CD8-positive, alpha-beta memory T cell (primary cell): Measurements from ENCODE around the gene ACER2. TPM values are rescaled to one million over a fixed set of nuclear protein-coding genes. Genes with fewer than 3 reads are reported as not detected.

Experiments used
- CTCF ChIA-PET: fragments of 350-600 bp; sonication (Branson Sonifier 250); formaldehyde crosslinking; loops from one replicate; lab custom pipeline; 2021; ENCODE audit warnings: antibody characterized with exemption; lab: Charles Lee
- POLR2A ChIA-PET: fragments of 350-600 bp; sonication (Branson Sonifier 250); formaldehyde crosslinking; loops from one replicate; lab custom pipeline; 2021; ENCODE audit warnings: antibody characterized with exemption; lab: Charles Lee
- DNase-seq, 5 donors: peaks; one replicate each; pipeline versions ENCODE4 v3.0.0 to v3.0.0-alpha.2; 2020 to 2022; ENCODE audit warnings: mixed read lengths in 1 of 5
- H3K27ac ChIP-seq: one replicate; pipeline ENCODE4 v1.7.0; 2013; ENCODE audit warnings: low read depth, mild to moderate bottlenecking, low read length, moderate library complexity
- H3K27me3 ChIP-seq: 2 replicates; pipeline ENCODE4 v1.7.0; 2013; ENCODE audit warnings: low read length, mild to moderate bottlenecking; ENCODE audit not compliant: insufficient read depth, poor library complexity, severe bottlenecking
- H3K36me3 ChIP-seq: 2 replicates; pipeline ENCODE4 v1.7.0; 2013; ENCODE audit warnings: mild to moderate bottlenecking, low read length, moderate library complexity; ENCODE audit not compliant: insufficient read depth
- H3K4me1 ChIP-seq: 2 replicates; pipeline ENCODE4 v1.7.0; 2013; ENCODE audit warnings: mild to moderate bottlenecking, low read length, moderate library complexity; ENCODE audit not compliant: insufficient read depth
- H3K4me3 ChIP-seq: 2 replicates; pipeline ENCODE4 v1.7.0; 2013; ENCODE audit warnings: mild to moderate bottlenecking, low read length
- H3K9me3 ChIP-seq: 2 replicates; pipeline ENCODE4 v1.7.0; 2013; ENCODE audit warnings: mild to moderate bottlenecking, low read length
- H3K27ac Mint-ChIP-seq, 8 donors: one replicate each; pipeline ENCODE4 v1.8.0; 2020 to 2021; ENCODE audit warnings: mixed read lengths in 8 of 8, mild to moderate bottlenecking in 6 of 8, inconsistent platforms in 3 of 8, moderate library complexity in 3 of 8
- H3K27me3 Mint-ChIP-seq, 2 donors: one replicate each; pipeline ENCODE4 v1.8.0; 2020 to 2021; ENCODE audit warnings: mixed read lengths in 2 of 2, mild to moderate bottlenecking in 1 of 2, moderate library complexity in 1 of 2
- H3K36me3 Mint-ChIP-seq, 3 donors: one replicate each; pipeline ENCODE4 v1.8.0; 2020 to 2021; ENCODE audit warnings: mixed read lengths in 3 of 3, inconsistent platforms in 1 of 3, mild to moderate bottlenecking in 1 of 3
- H3K4me1 Mint-ChIP-seq, 3 donors: one replicate each; pipeline ENCODE4 v1.8.0; 2020 to 2021; ENCODE audit warnings: mixed read lengths in 3 of 3, inconsistent platforms in 1 of 3, mild to moderate bottlenecking in 1 of 3
- H3K4me3 Mint-ChIP-seq, 7 donors: one replicate each; pipeline ENCODE4 v1.8.0; 2020 to 2021; ENCODE audit warnings: mixed read lengths in 7 of 7, mild to moderate bottlenecking in 6 of 7, moderate library complexity in 4 of 7, inconsistent platforms in 2 of 7
- H3K9me3 Mint-ChIP-seq, 5 donors: one replicate each; pipeline ENCODE4 v1.8.0; 2020 to 2022; ENCODE audit warnings: mixed read lengths in 5 of 5, mild to moderate bottlenecking in 3 of 5, moderate library complexity in 2 of 5, inconsistent platforms in 1 of 5
- polyA plus RNA-seq: library from polyadenylated mRNA; unstranded; fragments of 300-500 nt; fragmentation: Illumina TruSeq; gene quantifications from one replicate; pipeline ENCODE4 v1.2.3, GENCODE V29; 2021
- total RNA-seq, 2 experiments: library from RNA; stranded (reverse); gene quantifications; one replicate each; pipeline ENCODE4 v1.2.3, GENCODE V29; 2021

The ACER2 gene
- total and polyA plus RNA-seq, 3 experiments from 2014 or later: 0.38 to 3.0 (median 2.7) TPM

DNA sequence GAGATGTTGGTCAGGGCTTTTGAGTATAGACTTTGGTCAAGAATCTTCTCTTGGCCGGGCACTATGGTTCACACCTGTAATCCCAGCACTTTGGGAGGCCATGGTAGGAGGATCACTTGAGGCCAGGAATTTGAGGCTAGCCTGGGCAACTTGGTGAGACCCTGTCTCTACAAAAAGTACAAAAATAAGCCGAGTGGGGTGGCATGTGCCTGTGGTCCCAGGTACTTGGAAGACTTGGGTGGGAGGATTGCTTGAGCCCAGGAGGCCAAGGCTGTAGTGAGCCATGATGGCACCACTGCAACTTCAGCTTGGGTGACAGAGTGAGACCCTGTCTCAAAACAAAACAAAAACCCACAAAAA, 57.5 kb downstream of the ACER2 start:
- Histone ChIP-seq H3K27me3 (no peaks in the 10 kb centered on the region), H3K4me3 (no peak overlapping the region), H3K9me3 (no peaks in the 10 kb centered on the region), H3K4me1 (peaks cover 4% of the 10 kb centered on the region), H3K27ac (no peak overlapping the region), H3K36me3 (no peaks in the 10 kb centered on the region)
- H3K4me3 Mint-ChIP-seq: peak overlapping the region in 1 of 7 donors; percentile 83
- ChIA-PET POLR2A (no interaction called here), CTCF (interaction anchor here (1.3 to 6.2 kb wide), 7 partner anchors 11 to 438 kb away, joined by 4 to 66 read pairs (median 12); no protein-coding TSS in a partner anchor)
- no peaks in the 10 kb centered on the region for H3K9me3 Mint-ChIP-seq
- no peak overlapping the region for H3K27ac Mint-ChIP-seq
- no peak for DNase-seq
- peaks cover 8 to 13% (median 11%) of the 10 kb centered on the region in 3 donors for H3K4me1 Mint-ChIP-seq
- no peaks in the 10 kb centered on the region for H3K36me3 Mint-ChIP-seq
- H3K27me3 Mint-ChIP-seq: no peaks in the 10 kb centered on the region

DNA sequence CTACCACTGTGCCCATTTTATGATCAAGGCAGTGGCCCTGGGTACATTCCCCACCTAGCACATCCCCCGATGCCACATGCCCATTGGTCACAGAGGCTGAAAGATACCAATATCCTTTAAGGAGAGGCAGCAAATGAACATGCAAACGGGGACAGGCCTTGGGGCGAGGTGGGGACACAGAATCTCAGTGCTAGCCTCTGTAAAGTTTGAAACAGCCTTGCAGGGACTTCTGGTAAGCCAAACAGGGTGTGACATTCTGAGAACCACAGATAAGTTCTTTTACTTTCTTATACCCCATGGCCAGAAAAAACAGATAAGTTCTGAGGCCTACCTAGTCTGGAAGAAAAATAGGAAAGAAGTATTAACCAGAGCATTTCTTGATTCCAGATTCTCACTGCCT, 60.5 kb downstream of the ACER2 start:
- Mint-ChIP-seq H3K27ac (no peak overlapping the region), H3K36me3 (no peaks in the 10 kb centered on the region)

DNA sequence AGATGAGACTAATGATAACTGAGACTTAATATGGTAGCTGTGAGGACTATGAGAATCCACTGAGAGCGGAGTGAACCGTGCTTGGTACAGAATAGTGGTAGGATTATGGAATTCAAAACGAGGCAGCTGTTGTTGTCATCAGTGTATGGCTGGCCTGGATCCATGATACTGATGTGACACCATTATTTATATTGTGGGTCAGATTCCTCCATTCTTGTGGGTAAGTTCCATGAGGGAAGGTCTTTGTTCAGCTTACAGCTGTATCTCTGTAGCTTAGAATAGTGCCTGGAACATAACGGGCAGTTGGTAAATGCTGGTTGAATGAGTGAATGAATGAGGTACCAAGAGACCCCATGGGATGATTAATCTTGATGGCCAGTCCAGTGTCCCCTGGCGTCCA, 61.8 kb downstream of the ACER2 start:
- Mint-ChIP-seq H3K4me1 (peaks cover 6 to 13% (median 11%) of the 10 kb centered on the region in 3 donors), H3K27me3 (no peaks in the 10 kb centered on the region), H3K36me3 (no peaks in the 10 kb centered on the region), H3K9me3 (no peaks in the 10 kb centered on the region), H3K4me3 (no peak overlapping the region), H3K27ac (peak overlapping the region in 1 of 8 donors; percentile 22)
- Histone ChIP-seq H3K4me3 (no peak overlapping the region), H3K27me3 (no peaks in the 10 kb centered on the region), H3K9me3 (no peaks in the 10 kb centered on the region), H3K36me3 (no peaks in the 10 kb centered on the region), H3K27ac (no peak overlapping the region), H3K4me1 (peaks cover 4% of the 10 kb centered on the region)
- DNase-seq: no peak
- ChIA-PET POLR2A (no interaction called here), CTCF (interaction anchor here (1.4 to 2.5 kb wide), 2 partner anchors 10 to 13 kb away, joined by 6 to 7 read pairs; no protein-coding TSS in a partner anchor)

More for the DNA sequence above, 60.5 kb downstream of the ACER2 start:
- POLR2A ChIA-PET: no interaction called here
- no peak for DNase-seq
- Mint-ChIP-seq H3K9me3 (no peaks in the 10 kb centered on the region), H3K4me1 (peaks cover 11 to 22% (median 19%) of the 10 kb centered on the region in 3 donors), H3K4me3 (no peak overlapping the region), H3K27me3 (no peaks in the 10 kb centered on the region)
- Histone ChIP-seq H3K36me3 (no peaks in the 10 kb centered on the region), H3K27ac (no peak overlapping the region), H3K4me1 (peaks cover 8% of the 10 kb centered on the region), H3K4me3 (no peak overlapping the region), H3K27me3 (no peaks in the 10 kb centered on the region), H3K9me3 (no peaks in the 10 kb centered on the region)
- CTCF ChIA-PET: no interaction called here

DNA sequence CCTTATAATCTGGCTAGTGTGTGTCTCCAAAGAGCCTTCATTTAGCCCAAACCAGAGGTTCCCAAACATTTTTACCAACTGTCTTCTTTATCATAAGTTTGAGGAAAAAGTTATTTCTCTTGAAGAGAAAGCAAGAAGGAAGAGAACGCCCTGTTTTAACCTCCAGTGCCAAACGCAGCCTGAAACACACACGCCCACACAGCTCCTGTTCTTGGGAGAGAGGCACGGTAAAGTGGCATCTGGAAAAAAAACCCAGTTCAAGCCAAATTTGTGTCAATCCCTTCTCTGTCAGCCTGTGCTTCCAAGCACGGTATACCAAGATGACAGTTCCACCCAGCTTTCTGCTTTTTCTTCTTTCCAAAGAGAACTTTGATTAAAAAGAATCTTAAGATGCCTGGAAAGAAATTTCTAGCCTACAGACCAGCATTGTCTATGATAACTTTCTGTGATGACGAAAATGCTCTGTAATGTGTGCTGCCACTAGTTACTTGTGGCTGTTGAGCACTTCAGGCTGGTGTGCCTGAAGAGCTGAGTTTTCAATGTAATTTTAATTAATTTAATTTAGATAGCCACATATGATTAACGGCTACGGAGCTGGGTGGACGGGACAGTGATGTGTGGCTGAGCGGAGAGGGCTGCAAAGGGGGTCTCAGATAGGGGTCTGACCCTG, 62.3 kb downstream of the ACER2 start:
- POLR2A ChIA-PET: no interaction called here
- CTCF ChIA-PET: interaction anchor here (1.4 to 2.5 kb wide), 2 partner anchors 10 to 14 kb away, joined by 6 to 7 read pairs; no protein-coding TSS in a partner anchor
- H3K4me1 ChIP-seq: peaks cover 4% of the 10 kb centered on the region
- no peaks in the 10 kb centered on the region for H3K36me3 ChIP-seq
- no peak overlapping the region for H3K27ac ChIP-seq
- Mint-ChIP-seq H3K27me3 (no peaks in the 10 kb centered on the region), H3K4me1 (peaks cover 6 to 13% (median 11%) of the 10 kb centered on the region in 3 donors), H3K27ac (peak overlapping the region in 2 of 8 donors; percentile 22 to 47), H3K36me3 (no peaks in the 10 kb centered on the region), H3K4me3 (no peak overlapping the region), H3K9me3 (no peaks in the 10 kb centered on the region)
- no peak overlapping the region for H3K4me3 ChIP-seq
- no peaks in the 10 kb centered on the region for H3K27me3 ChIP-seq
- H3K9me3 ChIP-seq: no peaks in the 10 kb centered on the region
- no peak for DNase-seq

DNA sequence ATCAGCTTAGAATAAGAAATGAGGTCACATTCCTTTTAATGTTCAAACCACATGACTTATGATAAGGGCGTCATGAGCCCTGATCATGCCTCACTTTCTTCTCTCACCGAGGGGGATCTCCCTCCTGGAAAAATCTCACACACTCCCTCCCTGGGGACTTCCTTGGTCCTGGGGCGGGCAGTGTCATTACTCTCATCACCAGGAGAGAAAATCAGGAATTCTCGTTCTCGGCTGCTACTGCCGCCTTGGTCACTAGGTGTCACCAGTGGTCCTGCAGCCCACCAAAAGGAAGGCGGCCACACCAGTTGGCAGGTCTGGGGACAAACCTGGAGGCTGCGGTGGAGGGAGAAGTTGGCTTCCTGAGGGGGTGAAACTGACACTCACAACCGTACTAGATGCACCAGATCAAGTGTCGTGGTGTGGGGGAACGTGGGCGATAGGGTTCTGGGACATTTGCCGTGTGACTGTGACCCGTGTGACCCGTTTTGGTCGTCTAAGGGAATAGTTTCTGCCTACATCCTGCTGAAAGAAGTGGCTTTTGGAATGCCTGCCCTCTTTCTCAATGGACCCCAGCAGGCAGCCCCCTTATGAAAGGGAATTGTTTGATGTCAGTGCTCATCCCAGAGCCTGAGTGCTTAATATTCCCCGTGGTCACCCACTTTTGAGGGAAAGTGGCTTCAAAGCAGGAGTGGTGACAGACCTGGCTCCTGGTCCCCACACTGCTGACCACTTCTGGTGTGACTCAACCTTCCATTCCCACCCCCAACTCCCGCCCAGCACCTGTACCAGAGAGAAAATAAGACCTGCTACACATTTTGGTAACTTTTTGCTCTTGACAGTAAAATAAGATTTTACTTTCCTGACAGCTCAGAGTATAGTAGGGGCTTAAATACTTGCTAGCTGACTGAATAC, 63.2 kb downstream of the ACER2 start:
- H3K36me3 Mint-ChIP-seq: no peaks in the 10 kb centered on the region
- H3K4me3 Mint-ChIP-seq: peak overlapping the region in 6 of 7 donors; percentile 72 to 88 (median 79)
- H3K27ac Mint-ChIP-seq: peak overlapping the region in 4 of 8 donors; percentile 27 to 84 (median 65)
- peaks cover 6 to 13% (median 11%) of the 10 kb centered on the region in 3 donors for H3K4me1 Mint-ChIP-seq
- no peak overlapping the region for H3K27ac ChIP-seq
- no peaks in the 10 kb centered on the region for H3K9me3 Mint-ChIP-seq
- no peaks in the 10 kb centered on the region for H3K36me3 ChIP-seq
- H3K27me3 Mint-ChIP-seq: peaks cover 0 to 2% of the 10 kb centered on the region in 2 donors
- no peaks in the 10 kb centered on the region for H3K27me3 ChIP-seq
- POLR2A ChIA-PET: no interaction called here
- H3K4me1 ChIP-seq: peaks cover 4% of the 10 kb centered on the region
- no peaks in the 10 kb centered on the region for H3K9me3 ChIP-seq
- CTCF ChIA-PET: interaction anchor here (1.4 to 2.7 kb wide), 3 partner anchors 7 to 15 kb away, joined by 6 to 11 read pairs (median 7); no protein-coding TSS in a partner anchor
- peak in 4 of 5 donors; percentile 4 to 58 (median 23) for DNase-seq
- H3K4me3 ChIP-seq: peak overlapping the region; percentile 42

DNA sequence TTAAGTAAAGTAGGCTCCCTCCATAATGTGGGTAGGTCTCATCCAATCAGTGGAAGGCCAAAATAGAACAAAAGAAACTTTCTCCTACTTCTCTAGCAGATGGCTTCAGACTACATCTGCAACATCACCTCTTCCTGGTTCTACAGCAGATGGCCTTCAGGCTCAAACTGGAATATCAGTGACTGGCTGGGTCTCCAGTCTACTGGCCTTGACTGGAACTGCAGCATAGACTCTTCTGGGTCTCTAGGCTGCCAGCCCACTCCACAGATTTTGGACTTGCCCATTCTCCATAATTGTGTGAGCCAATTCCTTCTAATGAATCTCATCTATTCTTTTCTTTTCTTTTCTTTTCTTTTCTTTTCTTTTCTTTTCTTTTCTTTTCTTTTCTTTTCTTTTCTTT, 64.8 kb downstream of the ACER2 start:
- H3K27ac ChIP-seq: no peak overlapping the region
- H3K27me3 ChIP-seq: no peaks in the 10 kb centered on the region
- no peak for DNase-seq
- H3K9me3 Mint-ChIP-seq: no peaks in the 10 kb centered on the region
- no peak overlapping the region for H3K27ac Mint-ChIP-seq
- no peaks in the 10 kb centered on the region for H3K36me3 ChIP-seq
- ChIA-PET CTCF (interaction anchor here (2.7 kb wide), 1 partner anchor 9 kb away, joined by 11 read pairs; no protein-coding TSS in a partner anchor), POLR2A (no interaction called here)
- no peak overlapping the region for H3K4me3 Mint-ChIP-seq
- no peaks in the 10 kb centered on the region for H3K36me3 Mint-ChIP-seq
- H3K4me3 ChIP-seq: no peak overlapping the region
- H3K27me3 Mint-ChIP-seq: peaks cover 1 to 5% of the 10 kb centered on the region in 2 donors
- H3K9me3 ChIP-seq: no peaks in the 10 kb centered on the region
- peaks cover 4% of the 10 kb centered on the region for H3K4me1 ChIP-seq
- H3K4me1 Mint-ChIP-seq: peaks cover 6 to 13% (median 11%) of the 10 kb centered on the region in 3 donors

DNA sequence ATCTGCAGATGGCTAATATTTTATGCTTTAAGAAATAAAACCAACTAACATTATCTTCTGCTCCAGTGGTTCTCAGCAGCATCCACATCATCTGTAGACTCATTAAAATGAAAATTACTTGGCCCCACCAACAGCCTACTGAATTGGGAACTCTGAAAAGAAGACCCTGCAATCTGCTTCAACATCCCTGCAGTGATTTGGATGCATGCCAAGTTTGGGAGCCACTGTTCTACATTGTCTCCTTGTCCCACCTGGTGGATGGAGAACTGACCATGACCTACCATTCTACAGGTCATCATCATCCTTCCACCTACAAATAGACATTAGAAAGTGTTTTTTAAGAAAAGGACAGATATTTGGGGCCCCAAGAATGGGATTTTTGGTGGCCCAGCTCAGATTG, 71.1 kb downstream of the ACER2 start:
- ChIA-PET CTCF (no interaction called here), POLR2A (no interaction called here)
- H3K4me1 Mint-ChIP-seq: no peaks in the 10 kb centered on the region
- no peaks in the 10 kb centered on the region for H3K9me3 Mint-ChIP-seq
- no peak for DNase-seq
- Histone ChIP-seq H3K4me3 (no peak overlapping the region), H3K36me3 (no peaks in the 10 kb centered on the region), H3K9me3 (no peaks in the 10 kb centered on the region), H3K4me1 (no peaks in the 10 kb centered on the region), H3K27me3 (no peaks in the 10 kb centered on the region), H3K27ac (no peak overlapping the region)
- H3K36me3 Mint-ChIP-seq: no peaks in the 10 kb centered on the region
- peaks cover 3 to 26% of the 10 kb centered on the region in 2 donors for H3K27me3 Mint-ChIP-seq
- no peak overlapping the region for H3K4me3 Mint-ChIP-seq
- no peak overlapping the region for H3K27ac Mint-ChIP-seq

DNA sequence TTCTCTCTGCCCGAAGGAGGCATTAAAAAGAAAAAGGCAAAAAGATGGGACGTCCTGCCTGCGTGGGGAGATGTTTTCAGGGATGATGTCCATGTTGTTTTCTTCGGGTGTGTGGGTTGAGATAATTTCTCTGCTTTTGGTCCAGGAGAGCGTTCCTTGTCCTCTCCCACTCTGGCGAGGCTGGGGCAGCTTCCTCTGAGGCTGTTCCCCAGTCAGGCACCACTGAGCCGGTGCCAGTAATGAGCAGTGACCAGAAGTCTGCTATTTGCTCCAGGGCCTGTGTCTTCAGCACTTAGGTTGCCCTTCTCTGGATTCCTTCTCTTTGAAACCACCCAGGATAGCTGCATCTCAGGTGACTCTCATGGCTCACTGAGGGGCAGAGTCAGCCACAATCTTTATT, 71.5 kb downstream of the ACER2 start:
- Mint-ChIP-seq H3K36me3 (no peaks in the 10 kb centered on the region), H3K9me3 (no peaks in the 10 kb centered on the region), H3K4me3 (no peak overlapping the region), H3K27me3 (peaks cover 3 to 26% of the 10 kb centered on the region in 2 donors), H3K27ac (no peak overlapping the region), H3K4me1 (no peaks in the 10 kb centered on the region)
- Histone ChIP-seq H3K4me3 (no peak overlapping the region), H3K27me3 (no peaks in the 10 kb centered on the region), H3K27ac (no peak overlapping the region), H3K9me3 (no peaks in the 10 kb centered on the region), H3K36me3 (no peaks in the 10 kb centered on the region), H3K4me1 (no peaks in the 10 kb centered on the region)
- ChIA-PET CTCF (no interaction called here), POLR2A (no interaction called here)
- no peak for DNase-seq
